Skeletal muscle cell (primary cell): Measurements from ENCODE around the gene SPDYE11.
A peak's percentile ranks its signal among the peaks of the same experiment; 100 is the strongest.
"Not testable (repeated sequence)": the region's sequence is repeated elsewhere in the genome, so short reads cannot be mapped to it uniquely, and the experiment has no call there.

Experiments
- DNase-seq: peaks from one replicate; pipeline ENCODE4 v3.0.0-alpha.2; 2010; ENCODE audit warnings: low read depth
- H3K4me3 ChIP-seq: 2 replicates; pipeline ENCODE4 v1.5.1; 2011; ENCODE audit warnings: low read depth, mild to moderate bottlenecking, control low read depth, low read length, moderate library complexity

SPDYE11 gene, protein sequence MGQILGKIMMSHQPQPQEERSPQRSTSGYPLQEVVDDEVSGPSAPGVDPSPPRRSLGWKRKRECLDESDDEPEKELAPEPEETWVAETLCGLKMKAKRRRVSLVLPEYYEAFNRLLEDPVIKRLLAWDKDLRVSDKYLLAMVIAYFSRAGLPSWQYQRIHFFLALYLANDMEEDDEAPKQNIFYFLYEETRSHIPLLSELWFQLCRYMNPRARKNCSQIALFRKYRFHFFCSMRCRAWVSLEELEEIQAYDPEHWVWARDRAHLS

DNA sequence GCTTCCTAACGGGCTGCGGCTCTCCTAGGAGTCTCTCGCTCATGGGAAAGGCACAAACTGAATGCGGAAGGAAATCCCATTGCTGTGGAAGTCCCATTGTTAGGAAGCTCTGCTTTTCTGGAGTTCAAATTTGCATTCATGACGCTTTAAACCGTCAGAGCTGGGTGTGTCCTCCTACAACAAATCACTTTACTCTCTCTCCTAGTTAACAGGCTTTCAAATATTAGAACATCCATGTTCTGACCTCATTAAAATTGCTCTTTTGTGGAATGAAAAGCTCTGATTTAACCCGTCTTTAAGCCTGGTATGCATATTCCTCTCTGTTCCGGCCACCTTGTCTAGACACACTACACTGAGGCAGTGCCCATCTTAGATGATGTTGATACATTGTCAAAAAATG is at the start of gene SPDYE11:
SPDYE11 (minus strand) TSS at position 101 of the 400 bp plus-strand sequence. CDS start 1,800 bp downstream, outside the sequence.
- H3K4me3 ChIP-seq, DNase-seq: not testable (repeated sequence)

DNA sequence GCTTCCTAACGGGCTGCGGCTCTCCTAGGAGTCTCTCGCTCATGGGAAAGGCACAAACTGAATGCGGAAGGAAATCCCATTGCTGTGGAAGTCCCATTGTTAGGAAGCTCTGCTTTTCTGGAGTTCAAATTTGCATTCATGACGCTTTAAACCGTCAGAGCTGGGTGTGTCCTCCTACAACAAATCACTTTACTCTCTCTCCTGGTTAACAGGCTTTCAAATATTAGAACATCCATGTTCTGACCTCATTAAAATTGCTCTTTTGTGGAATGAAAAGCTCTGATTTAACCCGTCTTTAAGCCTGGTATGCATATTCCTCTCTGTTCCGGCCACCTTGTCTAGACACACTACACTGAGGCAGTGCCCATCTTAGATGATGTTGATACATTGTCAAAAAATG is 28.2 kb upstream of the SPDYE11 start, which contains the start of gene SPDYE9:
SPDYE9 (minus strand) TSS at position 101 of the 400 bp plus-strand sequence. CDS start 1,800 bp downstream, outside the sequence.
- not testable (repeated sequence) for DNase-seq, H3K4me3 ChIP-seq

DNA sequence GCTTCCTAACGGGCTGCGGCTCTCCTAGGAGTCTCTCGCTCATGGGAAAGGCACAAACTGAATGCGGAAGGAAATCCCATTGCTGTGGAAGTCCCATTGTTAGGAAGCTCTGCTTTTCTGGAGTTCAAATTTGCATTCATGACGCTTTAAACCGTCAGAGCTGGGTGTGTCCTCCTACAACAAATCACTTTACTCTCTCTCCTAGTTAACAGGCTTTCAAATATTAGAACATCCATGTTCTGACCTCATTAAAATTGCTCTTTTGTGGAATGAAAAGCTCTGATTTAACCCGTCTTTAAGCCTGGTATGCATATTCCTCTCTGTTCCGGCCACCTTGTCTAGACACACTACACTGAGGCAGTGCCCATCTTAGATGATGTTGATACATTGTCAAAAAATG is 28.0 kb downstream of the SPDYE11 start, which contains the start of gene SPDYE8:
SPDYE8 (minus strand) TSS at position 101 of the 400 bp plus-strand sequence. CDS start 1,800 bp downstream, outside the sequence.
- not testable (repeated sequence) for DNase-seq, H3K4me3 ChIP-seq

DNA sequence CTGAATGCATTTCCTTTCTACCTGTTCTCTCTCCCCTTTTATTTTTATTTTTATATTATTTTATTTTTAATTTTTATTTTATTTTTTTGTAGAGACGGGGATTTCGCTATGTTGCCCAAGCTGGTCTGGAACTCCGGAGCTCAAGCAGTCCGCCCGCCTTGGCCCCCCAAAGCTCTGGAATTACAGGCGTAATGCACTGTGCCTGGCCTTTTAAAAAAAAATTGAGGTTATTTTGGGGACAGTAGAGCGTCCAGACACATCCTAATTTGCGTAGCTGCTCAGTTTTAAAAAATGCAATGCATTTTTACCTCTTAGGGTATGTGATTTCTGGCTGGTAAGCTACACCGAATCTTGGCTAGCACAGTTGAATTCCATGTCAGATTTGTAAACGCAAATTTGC is 51.2 kb downstream of the SPDYE11 start:
- not testable (repeated sequence) for DNase-seq
- H3K4me3 ChIP-seq, result peak overlapping the region; percentile 41

DNA sequence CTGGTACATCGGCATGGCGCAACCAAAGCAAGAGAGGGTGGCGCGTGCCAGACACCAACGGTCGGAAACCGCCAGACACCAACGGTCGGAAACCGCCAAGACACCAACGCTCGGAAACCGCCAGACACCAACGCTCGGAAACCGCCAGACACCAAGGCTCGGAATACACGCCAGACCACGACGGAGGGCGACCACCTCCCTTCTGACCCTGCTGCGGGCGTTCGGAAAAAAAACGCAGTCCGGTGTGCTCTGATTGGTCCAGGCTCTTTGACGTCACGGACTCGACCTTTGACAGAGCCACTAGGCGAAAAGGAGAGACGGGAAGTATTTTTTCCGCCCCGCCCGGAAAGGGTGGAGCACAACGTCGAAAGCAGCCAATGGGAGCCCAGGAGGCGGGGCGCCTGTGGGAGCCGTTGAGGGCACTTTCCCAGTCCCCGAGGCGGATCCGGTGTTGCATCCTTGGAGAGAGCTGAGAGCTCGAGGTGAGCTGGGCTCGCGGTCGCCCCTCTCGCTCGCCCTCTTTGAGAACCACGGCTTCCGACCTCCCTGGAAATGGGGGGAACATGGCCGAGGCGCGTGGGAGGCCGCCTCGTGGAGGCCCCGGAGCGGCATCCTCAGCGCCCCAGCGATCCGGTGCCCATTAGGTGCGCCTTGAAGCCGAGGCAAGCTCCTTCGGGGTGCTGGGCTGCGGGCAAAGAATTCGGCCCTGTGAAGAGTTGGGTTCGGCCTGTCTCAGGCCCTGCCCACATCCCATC is 51.8 kb downstream of the SPDYE11 start:
- DNase-seq, result peak; percentile 24
- H3K4me3 ChIP-seq, result peak overlapping the region; percentile 53

DNA sequence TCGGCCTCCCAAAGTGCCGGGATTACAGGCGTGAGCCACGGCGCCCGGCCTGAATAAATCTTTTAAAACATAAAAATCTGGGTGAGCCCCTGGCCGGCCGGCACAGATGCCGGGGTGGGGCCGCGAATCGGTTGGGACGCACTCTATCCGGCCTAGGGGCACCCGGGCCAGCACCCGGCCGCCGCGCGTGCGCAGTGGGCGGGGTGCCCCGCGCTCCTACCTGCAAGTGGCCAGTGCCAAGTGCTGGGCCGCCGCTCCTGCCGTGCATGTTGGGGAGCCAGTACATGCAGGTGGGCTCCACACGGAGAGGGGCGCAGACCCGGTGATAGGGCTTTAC is 52.4 kb downstream of the SPDYE11 start:
- DNase-seq, result not testable (repeated sequence)
- peak overlapping the region; percentile 52 for H3K4me3 ChIP-seq

DNA sequence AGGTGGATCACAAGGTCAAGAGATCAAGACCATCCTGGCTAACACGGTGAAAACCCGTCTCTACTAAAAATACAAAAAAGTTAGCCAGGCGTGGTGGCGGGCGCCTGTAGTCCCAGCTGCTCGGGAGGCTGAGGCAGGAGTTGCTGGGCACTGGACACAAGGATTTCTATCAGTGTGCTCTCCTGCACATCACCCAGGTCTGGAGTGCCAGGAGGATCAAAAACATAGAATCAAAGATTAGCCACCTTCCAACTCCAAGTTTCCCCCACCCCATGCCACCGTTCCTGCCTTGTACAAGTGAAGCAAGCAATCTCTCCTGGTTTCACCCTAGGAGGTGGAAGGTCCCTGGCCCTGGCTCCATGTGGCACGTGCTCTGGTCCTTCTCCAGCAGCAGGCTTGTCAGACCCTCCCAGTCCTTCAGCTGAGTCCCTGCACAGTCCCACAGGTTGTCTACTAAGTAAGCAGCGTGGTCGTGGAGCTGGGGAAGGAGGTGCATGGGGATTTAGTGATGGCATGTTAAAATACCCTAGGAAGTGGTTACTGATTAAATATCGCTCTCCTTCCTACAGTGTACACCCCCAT is 59.7 kb downstream of the SPDYE11 start:
- not testable (repeated sequence) for DNase-seq, H3K4me3 ChIP-seq
